Upper lobe of left lung (tissue), 4 donors: ENCODE measurements around the gene SSPN.

ENCODE experiments used
- EP300 ChIP-seq, 4 donors: sonication (generic); formaldehyde crosslinking; IDR thresholded peaks; one replicate each; pipeline ENCODE4 v1.5.1; 2017; ENCODE audit warnings: antibody characterized with exemption in 4 of 4, control low read depth in 2 of 4
- POLR2A ChIP-seq, 4 donors: fragments of 450-650 bp; IDR thresholded peaks; one replicate each; pipeline ENCODE4 v1.5.1; 2016 to 2017; ENCODE audit warnings: antibody characterized with exemption in 4 of 4, mild to moderate bottlenecking in 2 of 4
- TF ChIP-seq, protein P1 (sequence below), 6 experiments: fragments of 450-650 bp in 4 of 6; fragments of 200-600 bp in 2 of 6; sonication (generic) in 2 of 6; IDR thresholded peaks; one replicate each; pipeline ENCODE4 v1.5.1; 2016 to 2019; ENCODE audit warnings: antibody characterized with exemption in 6 of 6

DNA sequence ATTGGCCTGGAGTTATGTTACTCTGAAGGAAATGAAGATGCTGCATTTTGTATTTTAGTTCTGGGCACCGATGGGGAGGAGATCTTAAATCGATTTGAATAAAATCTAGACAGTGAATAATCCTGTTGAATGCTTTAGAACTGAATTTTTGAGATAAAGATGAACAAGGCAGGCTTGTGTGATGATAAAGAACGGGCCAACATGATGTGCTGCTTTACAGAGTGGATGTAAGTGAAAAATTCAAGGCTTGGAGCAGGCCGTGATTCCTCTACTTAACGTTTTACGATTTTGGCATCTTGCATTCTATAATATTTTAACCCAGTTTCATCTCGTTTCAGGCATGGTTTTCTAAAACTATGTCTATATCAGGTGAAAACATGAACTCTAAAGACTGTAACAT lies 47.1 kb upstream of the SSPN start:
- TF ChIP-seq, protein P1, sequence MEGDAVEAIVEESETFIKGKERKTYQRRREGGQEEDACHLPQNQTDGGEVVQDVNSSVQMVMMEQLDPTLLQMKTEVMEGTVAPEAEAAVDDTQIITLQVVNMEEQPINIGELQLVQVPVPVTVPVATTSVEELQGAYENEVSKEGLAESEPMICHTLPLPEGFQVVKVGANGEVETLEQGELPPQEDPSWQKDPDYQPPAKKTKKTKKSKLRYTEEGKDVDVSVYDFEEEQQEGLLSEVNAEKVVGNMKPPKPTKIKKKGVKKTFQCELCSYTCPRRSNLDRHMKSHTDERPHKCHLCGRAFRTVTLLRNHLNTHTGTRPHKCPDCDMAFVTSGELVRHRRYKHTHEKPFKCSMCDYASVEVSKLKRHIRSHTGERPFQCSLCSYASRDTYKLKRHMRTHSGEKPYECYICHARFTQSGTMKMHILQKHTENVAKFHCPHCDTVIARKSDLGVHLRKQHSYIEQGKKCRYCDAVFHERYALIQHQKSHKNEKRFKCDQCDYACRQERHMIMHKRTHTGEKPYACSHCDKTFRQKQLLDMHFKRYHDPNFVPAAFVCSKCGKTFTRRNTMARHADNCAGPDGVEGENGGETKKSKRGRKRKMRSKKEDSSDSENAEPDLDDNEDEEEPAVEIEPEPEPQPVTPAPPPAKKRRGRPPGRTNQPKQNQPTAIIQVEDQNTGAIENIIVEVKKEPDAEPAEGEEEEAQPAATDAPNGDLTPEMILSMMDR (IDR thresholded peaks at IDR 0.05): no peak
- no peak for TF ChIP-seq EP300 (IDR thresholded peaks at IDR 0.05)
- no peak for TF ChIP-seq POLR2A (IDR thresholded peaks at IDR 0.05)
